ENCODE data around the gene LIPJ. TPM values are rescaled to one million over a fixed set of nuclear protein-coding genes. Genes with fewer than 3 reads are reported as not detected.
A peak's percentile ranks its signal among the peaks of the same experiment; 100 is the strongest.

Gene LIPJ, protein sequence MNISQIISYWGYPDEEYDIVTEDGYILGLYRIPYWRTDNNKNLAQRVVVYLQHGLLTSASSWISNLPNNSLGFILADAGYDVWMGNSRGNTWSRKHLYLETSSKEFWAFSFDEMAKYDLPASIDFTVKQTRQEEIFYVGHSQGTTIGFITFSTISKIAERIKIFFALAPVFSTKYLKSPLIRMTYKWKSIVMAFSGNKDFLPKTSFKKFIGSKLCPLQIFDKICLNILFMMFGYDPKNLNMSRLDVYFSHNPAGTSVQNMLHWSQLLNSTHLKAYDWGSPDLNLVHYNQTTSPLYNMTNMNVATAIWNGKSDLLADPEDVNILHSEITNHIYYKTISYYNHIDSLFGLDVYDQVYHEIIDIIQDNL
- not detected for total RNA-seq

DNA sequence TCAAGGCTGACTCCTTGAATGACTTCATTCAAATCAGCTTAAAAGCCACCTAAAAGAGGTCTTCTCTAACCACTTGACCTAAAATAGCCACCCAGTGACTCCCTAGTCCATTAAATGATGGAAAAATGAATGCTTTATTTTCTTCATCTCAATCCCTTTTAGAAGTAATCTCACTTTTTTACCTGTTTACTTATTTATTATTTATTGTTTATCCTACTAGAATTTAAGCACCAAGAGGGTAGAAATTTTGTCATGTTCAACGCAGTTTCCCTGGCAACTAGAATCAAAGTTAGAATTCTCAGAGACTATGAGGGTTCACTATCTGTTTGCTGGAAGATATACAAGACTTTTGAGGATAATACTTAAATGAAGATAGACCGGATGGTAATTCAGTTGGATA is at the start of gene LIPJ:
LIPJ (plus strand) TSS at position 301 of the 400 bp plus-strand sequence. CDS start 3,926 bp downstream, outside the sequence.
- Mint-ChIP-seq H3K36me3 (peaks cover 7% of the 10 kb centered on the region), H3K27me3 (no peaks in the 10 kb centered on the region), H3K4me1 (peaks cover 5% of the 10 kb centered on the region), H3K4me3 (no peak within 1 kb of the TSS), H3K9me3 (peaks cover 4% of the 10 kb centered on the region), H3K27ac (no peak within 1 kb of the TSS)
- no peak for DNase-seq

DNA sequence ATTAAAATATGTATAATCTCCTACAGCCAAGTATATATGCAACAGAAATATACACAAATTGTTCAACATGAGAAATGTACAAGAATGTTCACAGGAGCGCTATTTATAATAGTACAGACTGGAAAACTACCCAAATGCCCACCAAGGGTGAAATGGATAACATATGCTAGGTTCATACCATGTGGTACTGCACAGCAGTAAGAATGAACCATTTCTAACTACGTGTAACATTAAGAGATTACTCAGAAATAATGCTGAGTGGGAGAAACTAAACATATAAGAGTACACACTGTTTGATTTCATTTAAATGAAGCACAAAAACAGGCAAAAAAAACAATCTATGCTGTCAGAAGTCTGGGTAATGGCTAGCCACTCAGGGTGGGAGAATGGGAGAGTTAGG is 49.2 kb upstream of the LIPJ start:
- Mint-ChIP-seq H3K4me1 (no peaks in the 10 kb centered on the region), H3K4me3 (no peak overlapping the region), H3K36me3 (no peaks in the 10 kb centered on the region), H3K27me3 (no peaks in the 10 kb centered on the region), H3K9me3 (no peaks in the 10 kb centered on the region), H3K27ac (no peak overlapping the region)
- no peak for DNase-seq

DNA sequence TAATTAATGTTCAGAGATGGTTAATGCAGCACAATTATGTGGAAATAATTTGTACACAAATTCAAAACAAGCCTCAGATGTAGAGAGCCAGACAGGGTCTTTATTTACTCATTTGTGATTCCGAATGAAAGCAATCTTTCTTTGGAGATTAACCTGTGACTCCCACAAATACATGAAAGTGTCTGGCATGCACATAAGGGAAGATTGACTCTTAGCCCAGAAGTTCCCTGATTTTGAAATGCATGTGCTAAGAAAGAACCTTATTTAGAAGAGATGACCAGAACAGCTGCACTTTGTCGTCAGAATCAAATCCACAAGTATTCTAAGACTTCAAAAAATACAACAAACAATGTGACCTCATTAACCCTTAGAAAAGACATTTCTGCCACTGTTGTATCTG is 48.5 kb upstream of the LIPJ start:
- no peak for DNase-seq
- H3K36me3 Mint-ChIP-seq: no peaks in the 10 kb centered on the region
- H3K4me1 Mint-ChIP-seq: no peaks in the 10 kb centered on the region
- H3K9me3 Mint-ChIP-seq: no peaks in the 10 kb centered on the region
- no peaks in the 10 kb centered on the region for H3K27me3 Mint-ChIP-seq
- H3K27ac Mint-ChIP-seq: no peak overlapping the region
- no peak overlapping the region for H3K4me3 Mint-ChIP-seq

DNA sequence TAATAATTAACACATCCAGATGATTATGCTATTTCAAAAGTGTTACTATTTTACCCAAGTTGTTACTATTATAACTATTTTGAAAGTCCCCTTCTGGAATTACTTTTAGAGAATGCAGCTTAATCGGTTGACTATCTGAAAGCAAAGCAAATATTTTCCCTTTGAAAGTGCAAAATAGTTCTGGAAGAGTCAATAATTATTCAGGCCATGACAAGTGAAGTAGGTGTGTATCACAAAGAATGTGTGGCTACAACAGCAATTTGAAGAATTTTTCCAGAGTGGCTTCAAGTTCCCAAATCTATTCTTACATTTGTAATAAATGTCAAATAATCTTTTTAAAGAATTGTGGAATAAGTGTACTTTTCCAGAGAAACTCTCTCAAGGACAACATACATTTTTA is 46.2 kb upstream of the LIPJ start:
- Mint-ChIP-seq H3K9me3 (no peaks in the 10 kb centered on the region), H3K27ac (no peak overlapping the region), H3K27me3 (no peaks in the 10 kb centered on the region), H3K4me3 (no peak overlapping the region), H3K4me1 (no peaks in the 10 kb centered on the region), H3K36me3 (no peaks in the 10 kb centered on the region)
- DNase-seq: no peak

DNA sequence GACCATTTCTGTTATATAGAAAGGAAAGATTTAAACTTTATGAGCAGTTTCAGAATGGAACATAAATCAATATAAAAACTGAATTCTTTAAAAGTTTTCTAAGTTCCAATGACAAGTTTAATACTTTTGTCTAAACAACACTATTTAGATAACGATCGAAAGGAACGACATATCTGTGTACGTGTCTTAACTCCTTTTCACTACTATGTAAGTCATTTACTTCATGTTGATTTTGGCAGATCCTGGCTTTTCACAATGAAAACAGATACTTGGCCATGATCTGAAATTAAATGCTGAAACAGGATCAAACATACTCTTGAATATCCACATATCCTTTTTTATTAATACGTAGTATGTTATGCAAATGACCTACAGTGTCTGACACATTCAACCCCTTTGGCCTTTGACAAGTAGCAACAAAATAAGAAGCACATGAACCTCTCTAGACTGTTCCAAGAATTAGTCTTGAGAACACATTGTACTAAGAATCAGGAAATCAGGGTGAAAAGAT is 45.4 kb upstream of the LIPJ start:
- Mint-ChIP-seq H3K4me3 (no peak overlapping the region), H3K36me3 (no peaks in the 10 kb centered on the region), H3K4me1 (no peaks in the 10 kb centered on the region), H3K27me3 (no peaks in the 10 kb centered on the region), H3K9me3 (no peaks in the 10 kb centered on the region), H3K27ac (no peak overlapping the region)
- DNase-seq: no peak

- Mint-ChIP-seq H3K9me3 (no peaks in the 10 kb centered on the region), H3K27ac (no peak overlapping the region), H3K36me3 (no peaks in the 10 kb centered on the region), H3K27me3 (no peaks in the 10 kb centered on the region), H3K4me3 (no peak overlapping the region), H3K4me1 (no peaks in the 10 kb centered on the region)
- no peak for DNase-seq
These were observed 44.0 kb upstream of the LIPJ start for GRCh38 chr10:88542522-88542921.

GRCh38 chr10:88544140-88544870 is 42.3 kb upstream of the LIPJ start:
- H3K27ac Mint-ChIP-seq: no peak overlapping the region
- no peaks in the 10 kb centered on the region for H3K4me1 Mint-ChIP-seq
- no peak for DNase-seq
- no peak overlapping the region for H3K4me3 Mint-ChIP-seq
- H3K27me3 Mint-ChIP-seq: no peaks in the 10 kb centered on the region
- H3K9me3 Mint-ChIP-seq: no peaks in the 10 kb centered on the region
- no peaks in the 10 kb centered on the region for H3K36me3 Mint-ChIP-seq

GRCh38 chr10:88545359-88545758 is 41.2 kb upstream of the LIPJ start:
- no peaks in the 10 kb centered on the region for H3K9me3 Mint-ChIP-seq
- H3K27ac Mint-ChIP-seq: no peak overlapping the region
- H3K4me1 Mint-ChIP-seq: no peaks in the 10 kb centered on the region
- no peaks in the 10 kb centered on the region for H3K36me3 Mint-ChIP-seq
- H3K4me3 Mint-ChIP-seq: no peak overlapping the region
- DNase-seq: no peak
- H3K27me3 Mint-ChIP-seq: no peaks in the 10 kb centered on the region

DNA sequence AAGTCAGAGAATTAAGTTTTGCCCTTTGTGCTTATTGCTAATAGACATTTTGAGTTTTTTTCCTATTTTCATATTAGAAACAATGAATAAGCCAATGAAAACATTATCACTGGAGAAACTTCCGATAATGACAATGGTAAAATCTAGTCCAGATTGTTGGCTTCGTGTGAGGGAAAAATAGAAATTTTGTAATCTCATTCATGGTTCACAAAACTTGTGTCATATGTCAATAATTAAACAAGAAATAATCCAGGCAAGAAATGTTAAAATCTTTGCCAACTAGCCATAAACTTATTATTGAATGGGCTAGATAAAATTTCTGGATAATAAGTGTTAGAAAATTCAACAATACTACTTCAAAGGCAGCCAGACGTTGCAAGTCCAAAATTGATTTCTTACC is 40.1 kb upstream of the LIPJ start:
- no peak overlapping the region for H3K27ac Mint-ChIP-seq
- H3K9me3 Mint-ChIP-seq: no peaks in the 10 kb centered on the region
- H3K4me3 Mint-ChIP-seq: no peak overlapping the region
- no peaks in the 10 kb centered on the region for H3K36me3 Mint-ChIP-seq
- no peaks in the 10 kb centered on the region for H3K4me1 Mint-ChIP-seq
- H3K27me3 Mint-ChIP-seq: no peaks in the 10 kb centered on the region
- DNase-seq: no peak

DNA sequence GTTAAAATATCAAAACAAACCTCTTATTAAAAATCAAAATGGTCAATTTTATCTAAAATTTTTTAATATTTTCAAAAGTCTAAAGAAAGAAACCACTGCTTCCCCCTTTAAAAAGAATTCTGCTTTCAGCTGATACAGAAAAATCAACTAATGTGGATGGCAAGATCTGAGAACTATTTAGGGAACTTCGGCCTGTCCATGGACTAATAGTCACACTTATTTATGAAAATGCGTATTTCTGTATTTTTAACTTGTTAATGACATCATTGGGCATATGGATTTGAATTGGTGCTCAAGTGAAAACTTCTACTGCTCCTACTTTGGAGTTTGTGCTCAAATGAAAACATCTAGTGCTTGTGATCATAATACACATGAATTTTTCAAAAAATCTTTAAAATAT is 35.3 kb upstream of the LIPJ start:
- Mint-ChIP-seq H3K27me3 (no peaks in the 10 kb centered on the region), H3K4me3 (no peak overlapping the region), H3K36me3 (no peaks in the 10 kb centered on the region), H3K9me3 (no peaks in the 10 kb centered on the region), H3K27ac (no peak overlapping the region), H3K4me1 (peaks cover 7% of the 10 kb centered on the region)
- DNase-seq: no peak

GRCh38 chr10:88553116-88553752 is 33.3 kb upstream of the LIPJ start:
- Mint-ChIP-seq H3K36me3 (no peaks in the 10 kb centered on the region), H3K4me3 (no peak overlapping the region), H3K27me3 (no peaks in the 10 kb centered on the region), H3K4me1 (peaks cover 7% of the 10 kb centered on the region), H3K9me3 (no peaks in the 10 kb centered on the region), H3K27ac (no peak overlapping the region)
- peak; percentile 3 for DNase-seq

DNA sequence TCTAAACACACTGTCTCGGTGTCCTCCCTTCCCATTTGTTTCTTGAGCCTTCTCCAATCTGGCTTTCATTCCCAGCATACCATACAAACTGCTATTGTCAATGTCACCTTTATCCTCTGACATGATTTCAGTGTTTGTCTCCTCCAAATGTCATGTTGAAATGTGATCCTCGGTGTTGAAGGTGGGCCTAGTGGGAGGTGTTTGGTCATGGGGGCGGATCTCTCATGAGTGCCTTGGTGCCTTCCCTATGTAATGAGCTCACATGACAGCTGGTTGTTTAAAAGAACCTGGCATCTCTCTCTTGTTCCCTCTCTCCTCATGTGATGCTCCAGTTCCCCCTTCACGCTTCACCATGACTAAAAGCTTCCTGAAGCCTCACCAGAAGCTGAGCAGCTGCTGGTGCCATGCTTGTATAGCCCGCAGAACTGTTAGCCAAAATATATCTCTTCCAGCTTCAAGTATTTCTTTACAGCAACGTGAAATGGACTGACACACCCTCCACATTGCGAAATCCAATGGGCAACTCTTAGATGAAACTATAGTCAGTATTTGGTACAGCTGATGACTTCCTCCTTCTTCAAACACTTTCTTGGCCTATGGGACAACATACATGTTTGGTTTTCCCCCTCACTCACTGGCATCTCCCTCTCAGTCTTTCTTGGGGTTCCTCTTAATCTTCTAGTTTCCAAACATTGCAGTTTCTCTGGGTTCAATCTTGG is 31.2 kb upstream of the LIPJ start:
- Mint-ChIP-seq H3K4me1 (peaks cover 7% of the 10 kb centered on the region), H3K27ac (no peak overlapping the region), H3K36me3 (no peaks in the 10 kb centered on the region), H3K4me3 (no peak overlapping the region), H3K27me3 (no peaks in the 10 kb centered on the region), H3K9me3 (no peaks in the 10 kb centered on the region)
- DNase-seq: no peak

DNA sequence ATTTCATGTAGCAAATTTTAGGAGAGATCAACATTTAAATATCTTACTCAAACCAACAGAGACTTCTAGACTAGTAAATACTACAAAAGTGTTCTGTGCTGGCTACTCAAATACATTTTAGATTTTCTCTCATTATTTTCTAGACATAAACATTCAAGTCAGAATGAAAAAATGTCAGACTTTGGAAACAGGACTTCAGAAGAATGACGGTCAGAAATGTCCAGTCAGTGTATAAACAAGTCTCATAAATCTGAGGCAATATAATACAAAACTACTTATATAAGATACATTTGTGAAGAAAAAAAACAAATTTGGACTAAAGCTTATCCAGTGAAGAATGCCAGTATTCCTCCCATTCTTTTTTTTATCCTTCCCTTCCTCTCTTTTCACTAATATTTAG is 29.3 kb upstream of the LIPJ start:
- no peak overlapping the region for H3K27ac Mint-ChIP-seq
- H3K4me1 Mint-ChIP-seq: peaks cover 7% of the 10 kb centered on the region
- no peaks in the 10 kb centered on the region for H3K9me3 Mint-ChIP-seq
- H3K36me3 Mint-ChIP-seq: no peaks in the 10 kb centered on the region
- no peak overlapping the region for H3K4me3 Mint-ChIP-seq
- no peaks in the 10 kb centered on the region for H3K27me3 Mint-ChIP-seq
- DNase-seq: no peak

DNA sequence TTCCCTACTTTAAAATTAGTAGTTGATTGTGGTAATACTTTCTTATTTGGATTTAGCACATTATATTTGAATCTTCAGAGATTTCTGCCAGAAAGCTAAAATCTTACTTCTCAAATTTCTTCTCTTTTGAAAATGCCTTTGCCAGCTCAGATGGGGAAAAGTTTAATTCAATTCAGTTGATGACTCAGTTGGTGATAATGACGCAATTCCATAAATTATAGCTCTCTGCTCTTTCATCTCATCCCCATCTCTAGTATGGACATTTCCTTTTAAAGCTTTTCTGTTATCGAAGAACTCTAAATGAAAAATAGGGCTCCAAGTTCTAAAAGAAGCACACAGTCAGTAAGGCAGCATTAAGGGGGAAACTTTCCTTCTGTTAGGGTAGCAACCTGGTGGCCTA is 28.9 kb upstream of the LIPJ start:
- Mint-ChIP-seq H3K27me3 (no peaks in the 10 kb centered on the region), H3K9me3 (no peaks in the 10 kb centered on the region), H3K36me3 (no peaks in the 10 kb centered on the region), H3K4me3 (no peak overlapping the region), H3K27ac (no peak overlapping the region), H3K4me1 (peaks cover 7% of the 10 kb centered on the region)
- no peak for DNase-seq

GRCh38 chr10:88562152-88562551 is 24.4 kb upstream of the LIPJ start:
- H3K9me3 Mint-ChIP-seq: no peaks in the 10 kb centered on the region
- H3K4me3 Mint-ChIP-seq: no peak overlapping the region
- H3K27ac Mint-ChIP-seq: no peak overlapping the region
- DNase-seq: no peak
- H3K4me1 Mint-ChIP-seq: peaks cover 1% of the 10 kb centered on the region
- H3K27me3 Mint-ChIP-seq: no peaks in the 10 kb centered on the region
- no peaks in the 10 kb centered on the region for H3K36me3 Mint-ChIP-seq
